CD1c-positive myeloid dendritic cell (primary cell): ENCODE results near the gene GTF2A1.

ENCODE experiments used
- DNase-seq: peaks from one replicate; pipeline ENCODE4 v3.0.0-alpha.2; 2016; ENCODE audit errors: extremely low spot score

Gene GTF2A1

DNA sequence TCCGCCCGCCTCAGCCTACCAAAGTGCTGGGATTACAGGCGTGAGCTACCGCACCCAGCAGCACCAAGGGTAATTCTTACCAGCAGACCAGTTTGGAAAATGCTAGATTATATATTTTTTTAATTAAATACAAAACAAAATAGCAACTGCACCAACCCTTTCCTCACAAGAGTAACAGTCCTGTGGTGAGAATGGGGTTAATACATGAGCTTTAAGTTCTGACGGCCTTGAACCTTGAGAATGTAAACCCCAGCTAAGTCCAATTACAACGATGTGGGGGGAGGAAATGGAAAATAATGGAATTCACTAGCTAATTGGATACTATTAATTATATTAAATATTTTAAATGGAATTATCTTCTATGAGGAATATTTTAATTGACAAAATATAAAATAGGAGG, 82.3 kb downstream of the GTF2A1 start:
- DNase-seq = no peak

- DNase-seq = no peak
Observed at GRCh38 chr14:81137316-81137715, 83.4 kb downstream of the GTF2A1 start.

GRCh38 chr14:81133400-81133799, 87.4 kb downstream of the GTF2A1 start:
- no peak for DNase-seq

GRCh38 chr14:81132468-81132867, 88.3 kb downstream of the GTF2A1 start:
- no peak for DNase-seq

GRCh38 chr14:81129242-81129641, 91.5 kb downstream of the GTF2A1 start:
- DNase-seq = no peak

DNA sequence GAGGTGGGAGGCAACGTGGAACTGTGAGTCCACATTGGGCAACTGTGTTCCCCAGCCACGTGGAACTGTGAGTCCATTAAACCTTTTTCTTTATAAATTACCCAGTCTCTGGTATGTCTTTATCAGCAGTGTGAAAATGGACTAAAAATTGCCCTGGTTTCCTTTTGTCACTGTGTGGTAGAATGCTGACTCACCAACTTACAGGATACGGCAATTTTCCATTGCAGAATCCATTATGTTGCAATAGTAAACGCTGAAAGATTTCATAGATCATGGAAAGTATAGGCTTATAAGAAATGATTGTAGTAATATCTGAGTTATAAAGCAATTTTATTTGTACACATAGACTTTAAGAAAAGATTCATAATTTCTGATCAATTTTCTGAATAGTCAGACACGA, 93.0 kb downstream of the GTF2A1 start:
- peak; percentile 34 for DNase-seq

DNA sequence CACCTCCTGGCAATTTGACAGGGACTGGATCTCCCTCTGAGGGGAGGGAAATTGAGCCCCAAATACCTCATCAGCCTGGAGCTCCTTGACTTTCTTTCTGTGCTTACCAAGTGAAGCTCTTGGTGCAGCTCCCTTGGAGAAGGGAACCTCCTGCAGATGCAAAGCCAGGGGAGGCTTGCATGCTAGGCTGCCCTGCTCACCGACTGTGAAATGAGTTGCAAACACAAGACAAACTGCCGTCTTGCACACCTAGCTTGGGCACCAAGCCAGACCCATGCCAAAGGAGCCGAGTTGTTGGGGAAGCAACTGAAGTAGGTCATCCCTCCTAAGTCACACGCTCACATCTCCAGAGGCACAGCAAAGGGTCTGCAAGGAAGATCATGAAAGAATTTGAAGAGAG, 95.2 kb downstream of the GTF2A1 start:
- no peak for DNase-seq
